HG03064 (cell line): Measurements from ENCODE around the gene C15orf40.

Source experiments
- ATAC-seq: cut with Tn5 transposase; IDR thresholded peaks from one replicate; pipeline ENCODE4 v1.9.1; 2021; ENCODE audit warnings: low read depth; ENCODE audit not compliant: unreplicated experiment

C15orf40 gene

DNA sequence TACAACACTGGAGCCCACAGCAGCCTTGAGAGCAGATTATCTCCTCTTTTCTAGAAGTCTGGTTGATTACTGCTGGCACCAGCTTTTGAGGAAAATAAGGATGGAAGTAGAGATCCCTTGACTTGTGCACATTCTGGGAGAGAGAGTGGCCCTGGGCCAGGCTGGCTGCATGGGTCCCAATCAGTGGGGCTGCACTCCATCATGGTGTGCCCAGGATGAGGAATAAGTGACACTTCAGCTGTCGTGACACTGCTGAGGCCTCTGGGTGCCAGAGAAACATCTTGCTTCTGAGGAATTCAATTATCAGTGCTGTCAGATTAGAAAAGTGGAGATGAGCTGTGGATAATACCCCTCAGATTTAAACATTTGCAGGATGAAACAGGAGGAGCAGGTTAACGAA, 16.4 kb downstream of the C15orf40 start:
- ATAC-seq = no peak

DNA sequence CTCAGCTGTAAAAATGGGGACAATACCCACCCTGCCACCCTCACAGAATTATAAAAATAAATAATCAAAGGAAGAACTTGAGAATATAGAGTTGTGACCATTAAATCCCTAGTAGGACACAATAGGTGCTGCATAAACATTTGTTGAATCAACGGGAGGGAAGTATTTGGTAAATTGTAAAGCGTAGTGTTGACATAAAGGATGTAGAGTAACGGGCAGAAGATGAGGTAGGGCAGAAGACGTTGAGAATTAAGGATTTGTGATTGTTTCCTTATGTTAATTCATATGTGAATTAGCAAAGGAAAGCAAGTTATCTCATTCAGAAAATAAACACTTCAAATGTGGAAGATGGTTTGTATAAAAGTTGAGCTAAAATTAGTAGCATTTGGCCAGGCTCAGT, 18.3 kb downstream of the C15orf40 start:
- no peak for ATAC-seq

DNA sequence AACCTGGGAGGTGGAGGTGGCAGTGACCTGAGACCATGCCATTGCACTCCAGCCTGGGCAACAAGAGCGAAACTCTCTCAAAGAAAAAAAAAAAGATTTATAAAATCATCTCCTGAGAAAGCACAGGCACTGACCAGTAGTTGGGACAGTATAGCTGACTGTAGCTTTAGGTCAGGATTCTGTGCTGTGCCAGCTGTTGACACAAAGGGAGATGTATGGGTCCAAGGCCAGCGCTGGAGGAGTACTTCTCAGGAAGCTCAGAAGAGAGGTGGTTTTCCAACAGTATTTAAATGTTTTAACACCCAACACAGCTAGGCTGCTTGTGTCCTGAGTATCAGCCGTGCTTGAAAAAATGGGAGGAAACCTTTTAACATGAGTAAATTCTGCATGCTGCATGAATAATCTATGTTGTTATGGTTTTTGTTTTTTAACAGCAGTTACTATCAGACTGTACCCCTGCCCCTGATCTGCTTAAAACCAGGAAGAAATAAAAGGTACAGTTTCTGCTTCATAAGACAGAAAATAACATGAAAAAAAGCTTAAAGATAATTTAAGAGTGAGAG, 18.9 kb downstream of the C15orf40 start:
- no peak for ATAC-seq

DNA sequence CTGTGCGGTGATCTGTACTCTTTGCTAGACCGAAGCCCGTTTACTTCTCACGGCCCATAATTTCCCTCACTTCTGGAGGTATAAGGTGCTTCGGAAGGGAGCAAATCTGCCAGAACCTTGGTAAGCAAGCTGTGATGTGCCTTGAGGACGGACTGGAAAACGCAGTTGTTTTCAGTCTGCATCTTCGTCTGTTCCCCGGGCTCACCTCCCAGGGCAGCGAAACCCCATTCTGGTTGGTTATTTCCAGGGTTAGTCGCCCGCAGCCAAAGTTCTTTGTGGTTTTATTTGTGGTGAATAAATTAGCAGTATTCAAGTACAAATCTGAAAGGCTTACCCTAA, 25.0 kb downstream of the C15orf40 start:
- ATAC-seq = peak; percentile 8

DNA sequence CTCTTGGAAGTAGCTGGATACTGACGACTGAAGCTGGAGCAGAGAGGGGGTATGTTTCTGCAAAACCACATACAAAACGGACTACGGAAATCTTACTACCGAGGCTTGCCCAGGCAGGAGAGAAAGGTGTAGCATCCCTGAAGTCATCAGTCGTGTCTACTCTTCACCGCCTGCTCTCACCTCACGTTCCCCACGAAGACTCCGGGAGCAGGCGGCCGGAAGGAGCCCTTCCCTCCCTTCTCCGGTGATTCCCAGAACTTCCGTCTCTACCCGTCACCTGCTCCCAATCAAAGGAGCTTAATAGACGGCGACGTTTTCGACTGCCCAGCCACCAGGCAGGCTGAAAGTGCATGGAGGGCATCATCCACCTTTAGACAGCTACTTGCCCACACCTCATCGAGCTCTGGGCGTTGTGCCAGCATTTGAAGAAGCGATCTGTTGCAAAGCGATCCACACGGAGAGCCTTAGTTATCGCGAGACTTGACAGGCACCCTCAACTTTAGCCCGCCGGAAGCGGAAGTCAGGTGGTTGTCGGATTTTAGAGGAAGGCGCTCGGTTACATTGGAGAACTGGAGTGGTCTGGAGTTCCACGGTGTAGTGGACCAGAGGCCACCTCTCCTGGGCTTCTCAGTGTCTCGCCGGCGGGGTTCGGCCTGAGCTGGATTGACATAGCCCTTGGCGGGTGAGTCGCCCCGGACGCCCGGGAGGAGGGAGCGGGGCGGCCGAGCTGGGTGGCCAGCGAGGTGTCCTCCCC, 25.6 kb downstream of the C15orf40 start, which contains the start of gene RAMAC:
Gene RAMAC (plus strand): TSS at position 523 of the 754 bp plus-strand sequence. CDS start 2,809 bp downstream, outside the sequence.
- ATAC-seq = peak; percentile 97

DNA sequence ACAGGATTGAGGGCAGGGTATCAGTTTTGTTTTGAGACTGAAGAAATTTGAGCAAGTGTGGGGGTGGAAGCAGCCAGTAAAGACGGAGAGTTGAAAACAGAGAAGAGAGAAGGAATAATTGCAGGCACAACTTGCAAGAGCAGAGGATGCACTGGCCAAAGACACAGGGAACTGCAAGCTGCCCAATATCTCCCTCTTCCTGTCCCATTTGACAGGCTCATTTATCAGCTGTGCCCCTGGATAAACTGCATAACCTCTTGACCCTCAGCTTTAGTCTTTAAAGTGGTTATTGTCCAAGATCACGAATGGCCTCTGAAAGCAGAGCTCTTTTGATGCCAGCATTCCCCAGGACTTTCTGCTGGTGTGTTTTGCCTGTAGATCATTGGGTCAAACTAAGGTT, 30.5 kb downstream of the C15orf40 start:
- no peak for ATAC-seq

DNA sequence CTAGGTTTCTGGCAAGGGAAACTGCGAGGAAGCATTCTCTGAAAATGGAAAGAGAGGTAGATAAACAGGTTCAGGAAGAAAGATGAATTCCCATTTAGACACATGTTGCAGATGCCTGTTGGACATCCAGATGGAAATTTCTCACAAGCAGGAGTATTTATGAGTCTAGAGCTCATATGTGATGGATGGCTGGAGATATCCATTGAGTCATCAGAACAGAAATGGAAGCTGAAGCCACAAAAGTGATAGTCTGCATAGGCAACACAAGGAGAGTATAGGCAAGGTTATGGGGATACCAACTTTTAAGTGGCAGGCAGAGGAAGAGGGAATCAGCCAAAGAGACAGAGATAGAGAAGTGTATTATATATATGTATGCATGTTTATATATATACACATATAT, 31.7 kb downstream of the C15orf40 start:
- no peak for ATAC-seq

DNA sequence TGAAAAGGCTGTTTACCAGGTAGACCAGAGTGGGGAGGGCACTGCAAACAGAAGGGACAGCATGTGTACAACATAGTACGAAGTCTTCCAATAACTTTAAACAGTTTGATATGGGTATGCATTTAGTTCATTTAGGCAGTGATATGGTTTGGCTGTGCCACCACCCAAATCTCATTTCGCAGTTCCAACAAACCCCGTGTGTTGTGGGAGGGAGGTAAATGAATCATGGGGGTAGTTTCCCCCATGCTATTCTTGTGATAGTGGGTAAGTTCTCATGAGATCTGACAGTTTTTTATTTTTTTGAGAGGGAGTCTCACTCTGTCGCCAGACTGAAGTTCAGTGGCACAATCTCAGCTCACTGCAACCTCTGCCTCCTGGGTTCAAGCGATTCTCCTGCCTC, 33.0 kb downstream of the C15orf40 start:
- no peak for ATAC-seq

DNA sequence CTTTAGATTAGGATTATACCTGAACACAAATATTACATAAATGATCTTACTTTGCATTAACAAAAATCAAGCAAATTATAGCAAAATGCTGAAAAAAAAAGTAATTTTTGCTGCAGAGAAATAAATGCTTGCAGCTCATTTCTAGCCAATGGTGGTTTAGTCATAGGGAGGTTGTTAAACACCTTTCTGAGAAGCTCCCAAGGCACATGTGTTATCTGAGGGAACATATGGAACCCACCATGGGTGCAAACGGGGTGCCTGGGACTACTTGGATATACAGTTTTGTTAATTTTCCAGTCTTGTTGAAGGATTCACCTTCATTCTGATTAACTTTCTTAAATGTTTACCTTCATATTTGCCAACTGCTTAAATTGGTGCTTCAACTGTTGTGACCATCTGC, 34.4 kb downstream of the C15orf40 start:
- ATAC-seq = no peak

DNA sequence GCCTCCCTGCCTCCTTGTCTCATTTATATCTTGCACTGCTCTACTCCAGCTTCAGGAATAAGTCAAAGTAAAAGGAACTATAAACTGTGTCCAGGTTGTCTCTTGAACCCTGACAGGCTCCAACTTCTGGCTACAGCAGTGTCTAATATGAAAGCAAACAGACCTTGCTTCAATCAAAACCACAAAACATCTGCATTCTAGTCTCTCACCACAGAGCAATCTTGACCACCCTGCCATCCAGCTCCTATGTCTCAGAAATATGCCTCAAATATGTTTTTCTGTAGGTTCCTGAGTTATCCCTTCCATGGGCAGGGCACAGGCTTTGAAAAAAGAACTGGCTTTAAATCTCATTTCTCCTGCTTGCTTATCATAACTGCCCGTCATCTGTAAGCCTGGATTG, 38.4 kb downstream of the C15orf40 start:
- ATAC-seq = no peak

DNA sequence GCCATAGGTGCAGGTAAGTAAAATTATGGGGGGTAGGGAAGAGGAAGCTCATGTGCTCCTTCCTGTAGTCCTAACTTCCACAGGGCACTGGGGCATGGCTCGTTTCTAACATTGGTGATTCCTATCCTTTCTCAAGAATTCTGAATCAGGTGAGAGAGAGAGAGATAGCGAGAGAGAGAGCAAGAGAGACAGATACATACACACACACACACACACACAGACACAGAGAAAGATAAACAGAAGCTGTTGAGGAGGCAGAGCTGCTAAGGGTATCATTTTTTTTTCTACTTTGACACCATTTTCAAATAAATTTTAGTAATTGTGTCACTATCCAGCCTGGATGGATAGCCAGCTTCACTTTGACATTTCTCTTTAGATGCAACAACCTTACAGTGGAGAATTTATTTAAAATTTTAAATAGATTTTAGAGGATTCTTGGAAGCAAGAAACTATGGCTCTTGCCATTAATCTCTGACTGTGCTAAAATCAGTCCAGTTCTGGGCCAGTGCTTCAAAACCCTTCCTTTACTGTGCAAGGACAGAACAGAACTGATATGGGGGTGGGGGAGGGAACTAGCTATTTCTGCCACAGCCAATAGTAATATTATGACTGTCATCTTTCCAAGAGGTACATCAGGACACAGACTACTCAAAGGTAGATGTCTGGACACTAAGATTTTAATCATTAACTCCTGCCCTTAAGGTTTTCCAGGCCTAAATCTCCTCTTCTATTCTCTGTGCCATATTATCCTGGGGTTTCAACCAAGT, 40.0 kb downstream of the C15orf40 start:
- no peak for ATAC-seq

DNA sequence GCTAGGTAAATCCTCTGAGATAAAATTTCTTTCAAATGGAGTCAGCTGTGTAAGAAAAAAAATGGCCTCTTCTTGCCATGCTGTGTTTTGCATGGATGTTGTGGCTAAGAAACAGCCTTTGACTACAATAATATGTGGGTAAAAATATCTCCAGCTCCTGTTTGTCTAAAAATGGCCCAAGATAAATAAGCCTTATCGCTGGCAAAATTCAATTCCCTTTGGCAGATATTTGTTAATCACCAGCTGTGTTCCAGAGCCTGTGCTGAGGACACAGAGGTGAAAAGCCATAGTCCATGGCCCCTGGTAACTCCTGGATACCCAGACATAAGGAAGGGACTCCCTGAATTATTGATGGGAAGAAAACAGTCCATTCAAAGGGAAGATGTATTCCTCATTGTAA, 40.7 kb downstream of the C15orf40 start:
- no peak for ATAC-seq

DNA sequence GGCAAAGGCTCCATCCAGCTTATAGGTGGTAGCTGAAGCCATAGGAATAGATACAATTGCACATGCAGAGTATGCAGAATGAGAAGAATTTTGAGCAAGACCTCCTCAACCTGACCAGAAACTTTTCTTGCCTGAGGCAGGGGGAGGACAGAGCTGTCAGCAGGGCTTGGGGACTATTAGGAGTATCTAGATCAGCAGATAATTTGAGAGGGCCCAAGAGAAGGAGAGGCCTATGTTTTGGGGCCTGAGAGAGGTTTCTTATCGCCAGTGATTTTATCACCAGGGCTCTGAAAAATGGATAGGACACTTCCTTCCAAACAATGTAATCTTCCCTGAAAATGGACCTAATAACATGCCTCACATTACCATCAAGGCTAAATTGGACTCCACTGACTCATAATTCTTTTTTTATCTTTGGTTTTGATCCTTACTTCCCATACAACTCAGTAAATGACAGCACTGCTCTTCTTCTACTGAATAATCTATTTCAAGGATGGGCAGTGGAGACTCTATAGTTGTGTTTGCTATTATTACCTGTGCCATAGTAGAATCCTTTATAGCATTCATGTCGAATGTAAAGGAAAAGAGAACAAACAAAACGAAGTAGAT, 41.3 kb downstream of the C15orf40 start:
- ATAC-seq = no peak

DNA sequence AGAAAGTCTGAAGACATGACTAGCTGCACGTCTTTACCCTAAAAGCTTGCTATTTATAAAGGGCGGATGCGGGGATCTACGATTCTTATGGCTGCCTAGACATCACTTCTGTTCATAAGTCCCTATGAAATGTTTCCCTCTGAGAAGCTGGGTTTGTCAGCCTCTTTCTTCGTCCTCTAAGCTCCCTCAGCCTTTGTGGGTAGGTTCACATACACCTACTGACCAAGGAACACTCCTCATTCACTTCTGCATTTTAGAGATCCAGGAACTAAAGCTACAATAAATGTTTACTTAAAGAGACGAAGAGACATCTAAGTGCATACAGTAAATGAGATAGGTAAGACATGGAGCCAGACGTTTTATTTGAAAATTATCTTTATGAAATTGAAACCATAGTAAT, 42.1 kb downstream of the C15orf40 start:
- ATAC-seq = no peak

DNA sequence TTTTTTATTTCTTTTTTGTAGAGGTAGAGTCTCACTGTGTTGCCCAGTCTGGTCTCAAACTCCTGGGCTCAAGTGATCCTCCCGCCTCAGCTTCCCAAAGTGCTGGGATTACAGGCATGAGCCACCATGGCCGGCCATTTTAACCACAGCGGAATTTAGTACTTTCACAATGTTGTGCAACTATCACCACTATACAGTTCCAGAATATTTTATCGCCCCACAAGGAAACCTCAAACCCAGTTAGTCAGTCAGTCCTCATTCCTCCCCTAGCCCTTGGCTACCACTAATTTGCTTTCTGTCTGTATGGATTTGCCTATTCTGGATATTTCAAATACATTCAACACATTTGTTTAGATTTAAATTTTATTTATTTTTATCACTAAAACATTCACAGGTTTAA, 43.4 kb downstream of the C15orf40 start:
- no peak for ATAC-seq

DNA sequence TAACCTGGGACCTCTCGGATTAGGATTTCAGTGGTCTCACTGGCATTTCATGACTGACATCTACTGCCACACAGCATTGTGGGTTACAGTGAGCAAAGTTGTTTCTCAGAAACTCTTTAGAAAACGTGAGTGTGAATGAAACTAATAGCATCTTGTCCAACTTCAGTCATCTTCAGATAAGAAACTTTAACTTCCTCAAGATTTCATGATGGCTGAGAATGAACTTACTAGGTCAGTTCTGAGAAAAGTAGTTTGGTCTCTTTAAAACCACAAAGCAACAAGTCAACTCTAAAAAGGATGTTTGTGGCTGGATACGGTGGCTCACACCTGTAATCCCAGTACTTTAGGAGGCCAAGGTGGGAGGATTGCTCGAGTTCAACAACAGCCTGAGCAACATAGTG, 44.8 kb downstream of the C15orf40 start:
- ATAC-seq = peak; percentile 85

DNA sequence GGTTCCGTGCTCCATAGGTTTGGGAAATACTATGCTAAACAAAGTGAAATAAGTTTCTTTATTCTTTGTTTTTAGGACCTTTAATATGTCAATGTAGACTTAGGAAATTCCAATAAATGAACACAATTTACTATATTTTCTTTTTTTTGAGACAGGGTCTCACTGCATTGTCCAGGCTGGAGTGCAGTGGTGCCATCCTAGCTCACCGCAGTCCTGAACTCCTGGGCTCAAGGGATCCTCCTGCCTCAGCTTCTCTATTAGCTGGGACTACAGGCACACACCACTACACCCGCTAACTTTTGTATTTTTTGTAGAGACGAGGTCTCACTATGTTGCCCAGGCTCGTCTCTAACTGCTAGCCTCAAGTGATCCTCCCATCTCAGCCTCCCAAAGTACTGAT, 46.5 kb downstream of the C15orf40 start:
- no peak for ATAC-seq

DNA sequence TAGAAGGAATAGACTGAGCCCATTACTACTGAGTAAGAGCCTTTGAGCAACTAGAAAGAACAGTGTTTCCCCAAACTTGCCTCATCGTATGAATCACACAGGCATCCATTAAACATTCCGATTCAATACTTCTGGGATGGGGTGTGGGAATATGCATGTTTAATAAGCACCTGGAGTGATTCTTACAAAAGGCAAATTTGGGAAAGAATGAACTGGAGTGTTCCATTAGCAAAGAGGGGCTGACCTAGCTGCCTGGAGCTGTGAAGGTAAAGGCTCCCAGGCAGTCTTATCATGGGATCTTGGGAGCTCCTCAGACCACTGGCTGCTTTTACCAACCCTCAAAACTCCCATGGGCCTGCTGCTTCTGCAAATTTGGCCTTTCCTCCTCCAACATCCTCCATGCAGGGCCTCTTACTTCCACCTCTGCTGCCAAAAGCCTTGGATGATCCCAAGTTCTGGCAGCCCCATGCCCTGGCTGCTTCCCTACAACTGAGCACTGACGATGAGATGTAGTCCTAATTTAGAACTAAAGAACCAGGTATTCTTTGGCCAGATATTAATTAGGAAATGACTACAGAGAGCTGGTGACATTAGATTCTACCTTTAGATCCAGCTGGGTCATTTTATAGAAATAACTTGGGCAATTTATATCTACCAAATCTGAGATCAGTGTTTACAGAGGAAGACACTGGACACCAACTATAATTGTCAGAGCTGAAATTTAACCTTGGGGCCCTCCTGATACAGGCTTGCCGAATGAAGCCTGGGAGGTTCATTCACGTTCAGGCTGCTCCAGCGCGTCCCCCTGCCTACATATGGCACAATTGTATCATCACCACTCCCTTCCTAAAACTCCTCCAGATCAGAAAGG, 47.7 kb downstream of the C15orf40 start:
- ATAC-seq = no peak

DNA sequence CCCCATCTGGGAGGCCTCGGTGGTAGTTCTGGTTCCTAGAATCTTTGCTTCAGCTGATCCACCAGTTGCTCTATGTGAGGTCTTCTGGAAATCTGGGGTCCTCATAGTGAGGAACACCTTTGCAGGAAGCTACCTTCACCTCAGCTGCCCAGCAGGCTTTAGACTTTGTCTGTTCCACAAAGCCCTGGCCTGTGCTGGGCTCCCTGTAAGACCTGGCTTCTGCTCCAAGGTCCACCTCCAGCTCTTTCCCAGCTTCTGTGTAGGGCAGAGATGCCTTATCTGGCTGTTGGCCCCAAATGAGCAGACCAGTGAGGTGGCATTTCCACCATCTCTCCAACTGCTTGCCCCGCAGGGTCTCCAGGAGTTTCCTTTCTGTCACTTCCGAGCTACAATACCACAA, 50.7 kb downstream of the C15orf40 start:
- no peak for ATAC-seq

DNA sequence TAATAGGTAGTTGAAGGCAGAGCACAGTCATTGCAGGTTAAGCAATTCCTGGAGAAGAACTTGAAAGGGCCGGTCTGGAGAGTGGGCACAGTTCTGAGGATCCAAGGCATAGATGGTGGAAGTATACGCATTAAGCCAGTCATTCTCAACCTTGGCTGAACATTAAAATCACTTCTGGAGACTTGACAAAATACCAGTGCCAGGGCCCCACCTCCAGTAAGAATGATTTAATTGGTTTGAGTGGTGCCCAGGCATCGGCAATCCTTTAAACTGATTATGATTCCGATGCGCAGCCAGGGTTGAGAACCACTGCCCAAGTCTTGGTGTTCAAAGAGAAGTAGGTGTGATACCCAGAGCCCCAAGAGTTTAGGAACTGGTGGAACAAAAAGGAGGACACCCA, 52.0 kb downstream of the C15orf40 start:
- no peak for ATAC-seq
